HTERT RPE-1 (cell line): ENCODE measurements around the gene RIOK1.
"Not testable (repeated sequence)": the region's sequence is repeated elsewhere in the genome, so short reads cannot be mapped to it uniquely, and the experiment has no call there.

ENCODE experiments used
- in situ Hi-C: fragments of 300-500 bp; cut with MboI; formaldehyde crosslinking; loops from 4 replicates; pipeline ENCODE4 v1.14.3; 2020; ENCODE audit warnings: low sequenced_read_pairs

Gene RIOK1

DNA sequence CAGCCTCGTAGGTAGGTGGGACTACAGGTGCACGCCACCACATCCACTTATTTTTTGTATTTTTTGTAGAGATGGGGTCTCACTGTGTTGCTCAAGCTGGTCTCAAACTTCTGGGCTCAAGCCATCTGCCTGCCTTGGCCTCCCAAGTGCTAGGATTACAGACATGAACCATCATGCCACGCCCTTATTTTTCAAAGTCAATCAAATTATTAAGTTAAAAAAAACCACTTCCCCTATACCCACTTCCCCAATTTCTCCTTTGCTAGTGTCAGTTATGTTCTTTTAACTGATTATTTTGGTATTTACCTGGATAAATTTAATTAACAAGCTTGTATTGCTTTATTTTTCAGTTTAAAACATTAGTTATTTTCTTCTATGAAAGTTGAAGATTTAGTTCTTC, 49.6 kb downstream of the RIOK1 start:
- in situ Hi-C loops: no loop called here

DNA sequence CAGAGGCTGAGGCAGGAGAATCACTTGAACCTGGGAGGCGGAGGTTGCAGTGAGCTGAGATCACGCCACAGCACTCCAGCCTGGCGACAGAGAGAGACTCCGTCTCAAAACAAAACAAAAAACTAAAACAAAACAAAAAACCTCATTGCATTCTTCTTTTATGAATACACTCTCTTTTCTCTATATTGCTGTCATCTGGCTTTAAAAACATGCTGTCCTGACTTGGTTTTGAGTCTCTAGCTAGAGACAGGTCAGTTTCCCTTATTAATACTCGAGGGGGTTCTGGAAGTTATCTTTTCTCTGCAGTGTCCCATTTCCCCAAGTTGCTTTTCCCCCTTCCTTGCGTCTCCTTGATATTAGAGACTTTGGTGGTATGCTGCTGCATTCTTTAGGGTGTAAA, 50.9 kb downstream of the RIOK1 start:
- in situ Hi-C loops: no loop called here

GRCh38 chr6:7441048-7441775, 51.6 kb downstream of the RIOK1 start:
- in situ Hi-C loops: no loop called here

DNA sequence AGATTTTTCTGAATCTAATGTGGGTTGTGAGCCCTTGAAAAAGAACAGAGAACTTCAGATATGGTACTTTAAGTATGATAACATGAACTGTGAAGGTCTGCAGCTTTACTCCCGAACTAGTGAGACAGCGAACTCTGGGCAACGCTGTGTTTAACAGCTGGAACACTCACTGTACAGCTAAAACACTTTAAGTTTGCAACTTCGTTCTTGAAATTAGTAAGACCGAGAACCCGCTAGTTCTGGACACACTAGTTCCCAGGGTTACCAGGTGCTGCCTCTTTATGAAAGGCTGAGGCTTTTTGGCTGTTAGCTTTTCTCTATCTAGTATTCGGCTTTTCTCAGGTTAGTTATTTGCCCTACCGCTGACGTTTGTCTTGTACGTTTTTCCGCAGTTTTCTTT, 52.9 kb downstream of the RIOK1 start:
- in situ Hi-C loops: no loop called here

- in situ Hi-C loops: no loop called here
These were observed 55.5 kb downstream of the RIOK1 start for GRCh38 chr6:7445101-7445500.

GRCh38 chr6:7445885-7446461, 56.4 kb downstream of the RIOK1 start:
- in situ Hi-C loops: no loop called here

DNA sequence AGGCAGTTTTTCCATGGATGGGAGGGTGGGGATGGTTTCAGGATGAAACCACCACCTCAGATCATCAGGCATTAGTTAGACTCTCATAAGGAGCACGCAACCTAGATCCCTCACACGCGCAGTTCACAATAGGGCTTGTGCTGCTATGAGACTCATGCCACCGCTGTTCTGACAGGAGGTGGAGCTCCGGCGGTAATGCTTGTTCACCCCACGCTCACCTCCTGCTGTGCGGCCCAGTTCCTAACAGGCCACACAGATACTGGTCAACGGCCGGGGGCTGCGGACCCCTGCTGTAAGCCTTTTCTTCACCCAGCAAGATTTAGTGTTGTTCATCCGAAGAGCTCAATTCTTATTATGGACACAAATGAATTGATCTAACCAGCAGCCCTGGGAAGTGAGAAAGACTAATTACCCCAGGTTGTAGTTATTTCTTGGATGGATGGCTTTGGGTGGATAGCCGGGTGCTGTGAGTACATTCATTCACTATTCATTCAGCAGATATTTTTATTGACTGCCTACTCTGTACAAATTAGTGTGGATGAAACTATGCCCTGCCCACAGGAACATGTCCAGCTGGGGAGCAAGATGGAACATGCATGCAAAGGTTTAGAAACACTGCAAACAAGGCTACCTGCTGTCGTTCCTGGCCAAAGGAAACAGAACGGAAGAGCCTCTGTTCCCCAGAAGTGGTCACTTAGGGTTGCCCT, 57.2 kb downstream of the RIOK1 start:
- in situ Hi-C loops: no loop called here

GRCh38 chr6:7448232-7448631, 58.6 kb downstream of the RIOK1 start:
- in situ Hi-C loops: no loop called here

- in situ Hi-C loops: no loop called here
These were observed 59.4 kb downstream of the RIOK1 start for GRCh38 chr6:7449018-7449417.

GRCh38 chr6:7451326-7451725, 61.7 kb downstream of the RIOK1 start:
- in situ Hi-C loops: no loop called here

DNA sequence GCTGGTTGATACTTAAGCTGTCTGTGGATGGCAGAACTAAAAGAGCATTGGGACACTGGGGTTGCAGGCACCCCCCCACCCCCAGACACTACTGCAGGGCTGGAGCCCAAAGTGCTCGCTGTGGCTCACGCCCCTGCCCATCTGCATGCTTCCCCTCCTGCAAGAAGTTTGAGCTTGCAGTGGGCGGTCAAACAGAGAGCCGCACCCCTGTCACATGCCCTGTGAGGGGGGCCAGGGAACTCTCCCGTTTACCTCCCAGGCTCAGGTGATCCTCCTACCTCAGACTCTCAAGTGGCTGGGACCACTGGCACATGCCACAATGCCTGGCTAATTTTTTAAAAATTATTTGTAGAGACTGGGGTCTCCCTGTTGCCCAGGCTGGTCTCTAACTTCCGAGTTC, 63.3 kb downstream of the RIOK1 start:
- in situ Hi-C loops: no loop called here

DNA sequence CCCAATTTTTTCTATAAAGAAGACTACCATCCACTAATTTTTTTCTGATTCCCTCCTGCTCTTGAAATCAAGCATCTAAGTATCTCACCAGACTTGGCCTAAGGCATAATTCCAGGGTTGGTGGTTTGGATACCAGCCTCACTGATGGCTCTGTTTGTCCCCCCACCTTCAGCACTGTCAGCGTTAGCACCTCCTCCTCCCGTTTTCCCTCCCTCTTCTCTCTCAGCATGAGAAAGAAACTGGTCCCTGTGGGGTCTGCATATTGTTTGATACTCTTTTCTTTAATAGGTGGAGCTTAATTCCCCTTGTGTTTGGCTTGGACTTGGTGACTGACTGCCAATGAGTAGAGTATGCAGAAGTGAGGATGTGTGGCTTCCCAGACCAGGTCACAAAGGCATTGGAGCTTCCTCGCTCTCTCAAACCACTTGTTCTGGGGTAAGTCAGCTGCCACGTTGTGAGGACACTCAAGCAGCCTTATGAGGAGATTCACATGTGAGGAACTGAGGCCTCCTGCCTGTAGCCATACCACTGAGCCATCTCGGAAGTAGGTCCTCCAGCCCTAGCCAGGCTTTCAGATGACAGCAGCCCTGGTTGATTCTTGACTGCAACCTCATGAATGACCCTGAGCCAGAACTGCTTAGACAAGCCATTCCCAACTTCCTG, 65.2 kb downstream of the RIOK1 start:
- in situ Hi-C loops: no loop called here

- in situ Hi-C loops: not testable (repeated sequence)
These were observed 66.7 kb downstream of the RIOK1 start for GRCh38 chr6:7456302-7456701.

DNA sequence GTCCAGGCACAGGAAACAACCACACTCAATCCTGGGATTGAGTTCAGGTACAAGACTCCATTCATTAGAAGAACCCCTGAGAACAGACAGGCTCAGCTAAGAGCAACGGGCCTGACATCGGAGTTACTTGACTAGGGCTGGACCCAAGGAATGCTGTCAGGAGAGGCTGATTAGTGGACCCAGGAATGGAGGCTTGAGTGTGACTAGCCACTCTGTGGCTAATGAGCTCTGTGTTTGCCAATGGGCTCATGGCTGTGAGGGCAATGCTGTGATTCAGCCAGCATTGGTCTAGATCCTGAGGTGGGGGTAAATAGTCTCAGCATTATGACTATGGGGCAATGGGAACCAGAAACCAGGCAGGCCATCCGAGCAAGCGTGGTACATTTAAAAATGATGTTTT, 71.8 kb downstream of the RIOK1 start:
- in situ Hi-C loops: no loop called here

DNA sequence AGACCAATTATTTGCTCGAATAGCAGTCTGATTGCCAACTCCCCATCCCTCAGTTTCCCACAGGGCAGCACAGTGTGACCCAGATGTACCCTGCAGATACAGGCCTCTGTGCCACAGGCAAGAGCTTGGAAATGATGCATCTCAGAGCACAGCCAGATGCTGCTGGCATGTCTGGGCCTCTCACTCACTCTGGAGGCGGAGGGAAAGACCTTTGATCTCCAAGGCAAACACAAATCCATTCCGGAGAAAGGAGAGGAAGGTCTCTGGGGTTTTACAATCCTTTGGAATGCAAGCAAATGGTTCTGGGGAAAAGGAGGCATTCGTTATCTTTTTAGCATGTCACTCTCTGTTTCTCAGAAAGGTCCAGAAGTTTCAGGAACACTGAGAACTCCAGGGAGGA, 74.2 kb downstream of the RIOK1 start:
- in situ Hi-C loops: no loop called here

GRCh38 chr6:7467007-7467897, 77.6 kb downstream of the RIOK1 start:
- in situ Hi-C loops: no loop called here
